ENCODE data around the gene LCE1A.

The LCE1A gene

DNA sequence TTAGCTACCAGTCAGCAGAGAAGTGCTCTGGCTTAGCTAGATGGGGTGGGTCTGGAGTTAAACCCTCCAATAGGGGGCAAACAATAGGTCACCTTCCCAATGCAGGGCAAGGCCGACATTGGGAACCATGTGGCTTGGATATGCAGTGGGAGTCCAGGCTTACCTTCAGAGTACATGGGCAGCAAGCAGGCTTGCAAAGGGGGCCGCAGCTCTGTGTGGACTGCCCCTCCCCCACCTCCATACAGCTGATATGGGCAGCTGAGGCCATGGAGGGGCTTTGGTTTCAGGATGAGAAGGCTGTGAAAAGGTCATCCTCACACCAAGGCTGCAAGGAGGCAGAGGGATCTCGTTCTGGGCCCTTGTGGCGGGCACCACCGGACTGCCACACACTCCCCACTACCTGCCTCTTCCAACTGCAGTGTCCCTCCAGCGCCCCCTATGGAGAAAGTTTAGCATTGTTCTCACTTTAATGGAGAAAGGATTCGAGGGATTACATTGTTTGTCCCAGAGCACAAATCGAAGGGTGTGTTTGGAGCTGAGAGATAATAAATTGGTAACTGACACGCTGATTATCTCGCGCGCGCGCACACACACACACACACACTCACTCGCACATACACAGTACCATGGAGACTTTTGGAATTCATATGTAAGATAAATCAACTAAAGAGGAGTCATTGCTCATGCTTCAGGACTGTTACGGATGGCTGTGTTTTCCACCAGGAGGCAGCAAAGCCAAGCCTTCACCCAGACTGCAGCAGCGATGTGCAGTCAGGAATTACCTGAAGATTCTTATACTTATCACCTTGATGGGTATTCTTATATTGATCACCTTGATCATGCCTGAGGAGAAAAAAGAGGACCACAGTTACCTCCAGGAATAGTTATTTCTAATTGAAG, 43.8 kb downstream of the LCE1A start:
- DNase-seq (ENCODE audit: low read depth) = no peak

DNA sequence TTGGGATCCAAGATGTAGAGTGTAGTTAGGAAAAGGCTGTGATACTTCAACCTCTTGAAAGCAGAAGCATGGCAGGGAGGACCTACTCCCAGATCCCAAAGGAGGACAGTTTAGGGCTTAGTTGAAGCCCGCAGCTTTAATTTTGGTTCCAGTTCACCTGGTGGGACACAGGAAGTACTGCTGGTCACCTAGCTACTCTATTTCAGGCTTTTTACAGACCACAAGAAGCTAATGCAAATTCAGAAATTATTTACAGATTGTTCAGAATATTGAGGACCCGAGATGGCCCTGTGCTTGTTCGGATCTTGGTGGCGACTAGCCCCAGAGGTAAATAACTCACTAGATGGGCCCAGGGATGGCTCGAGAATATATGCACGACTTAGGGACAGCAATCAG, 44.5 kb downstream of the LCE1A start:
- no peak for DNase-seq (ENCODE audit: low read depth)

DNA sequence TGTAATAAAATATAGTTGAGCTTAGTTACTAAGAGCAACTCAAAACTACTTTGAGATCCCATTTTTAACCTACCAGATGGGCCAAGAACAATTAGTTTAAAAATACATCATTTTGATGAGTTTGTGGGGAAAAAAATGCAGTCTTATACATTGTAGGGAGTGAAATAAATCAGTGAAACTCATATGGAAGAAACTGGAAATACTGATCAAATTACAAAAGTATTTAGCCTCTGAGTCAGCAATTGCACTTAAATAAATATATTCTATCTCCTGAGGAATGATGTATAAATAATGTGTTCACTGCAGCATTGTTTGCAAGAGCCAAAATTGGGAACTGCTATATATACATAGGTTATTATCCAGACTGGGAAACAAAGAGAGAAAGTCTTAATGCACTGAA, 46.2 kb downstream of the LCE1A start:
- DNase-seq (ENCODE audit: low read depth) = no peak

DNA sequence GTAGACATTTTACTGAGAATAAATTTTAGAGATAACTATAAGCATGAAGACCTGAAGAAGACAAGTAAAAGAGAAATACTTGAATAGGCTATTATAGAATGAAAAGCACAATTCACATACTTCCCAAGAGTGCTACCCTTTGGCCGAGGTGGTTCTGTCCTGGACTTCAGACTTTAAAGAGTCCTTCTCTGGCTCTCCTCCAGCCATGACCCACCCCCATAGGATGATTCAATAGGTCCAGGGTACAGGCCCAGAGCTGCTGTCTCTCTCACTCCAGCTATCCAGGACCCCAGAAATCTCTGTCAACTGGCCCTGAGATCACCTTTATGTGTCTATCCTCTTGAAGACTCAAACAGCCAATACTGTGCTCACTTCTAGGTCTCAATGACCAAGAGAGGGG, 49.6 kb downstream of the LCE1A start:
- DNase-seq (ENCODE audit: low read depth) = no peak
